Common myeloid progenitor, CD34-positive (primary cell): ENCODE results near the gene ZNF573.

Experiments used
- CTCF ChIA-PET: fragments of 350-600 bp; sonication (Branson Sonifier 250); formaldehyde crosslinking; loops from one replicate; lab custom pipeline; 2021; ENCODE audit warnings: antibody characterized with exemption; lab: Charles Lee
- POLR2A ChIA-PET: fragments of 350-600 bp; sonication (Branson Sonifier 250); formaldehyde crosslinking; loops from one replicate; lab custom pipeline; 2021; ENCODE audit warnings: antibody characterized with exemption; lab: Charles Lee
- DNase-seq, 3 donors: peaks; one replicate each; pipeline versions ENCODE4 v3.0.0 to v3.0.0-alpha.2; 2013
- H3K27ac ChIP-seq, 2 experiments: 1 replicate in 1 of 2; 2 replicates in 1 of 2; pipeline ENCODE4 v1.7.0; 2013; ENCODE audit warnings: inconsistent platforms in 2 of 2, low read length in 2 of 2, mild to moderate bottlenecking in 2 of 2, low read depth in 1 of 2, moderate library complexity in 1 of 2; ENCODE audit not compliant: severe bottlenecking in 2 of 2, insufficient read depth in 1 of 2, poor library complexity in 1 of 2
- H3K27me3 ChIP-seq, 5 experiments: replicated peaks in 2 of 5; 1 replicate in 3 of 5; 2 replicates in 2 of 5; pipeline versions ENCODE4 v1.6.1 to v1.7.0; 2013; ENCODE audit warnings: low read length in 4 of 5, mild to moderate bottlenecking in 2 of 5, moderate library complexity in 2 of 5, inconsistent platforms in 1 of 5; ENCODE audit not compliant: insufficient read depth in 5 of 5, control insufficient read depth in 4 of 5
- H3K36me3 ChIP-seq, 4 experiments: 1 replicate in 2 of 4; 2 replicates in 2 of 4; pipeline versions ENCODE4 v1.6.1 to v1.7.0; 2013; ENCODE audit warnings: low read length in 3 of 4, control low read depth in 1 of 4, mild to moderate bottlenecking in 1 of 4; ENCODE audit not compliant: control insufficient read depth in 4 of 4, insufficient read depth in 4 of 4
- H3K4me1 ChIP-seq, 4 experiments: 1 replicate in 3 of 4; 2 replicates in 1 of 4; pipeline versions ENCODE4 v1.6.1 to v1.7.1; 2013; ENCODE audit warnings: low read length in 3 of 4, mild to moderate bottlenecking in 3 of 4, control low read depth in 1 of 4, inconsistent platforms in 1 of 4, moderate library complexity in 1 of 4; ENCODE audit not compliant: control insufficient read depth in 4 of 4, insufficient read depth in 4 of 4; ENCODE audit errors: control extremely low read depth in 1 of 4
- H3K4me3 ChIP-seq, 7 experiments: 1 replicate in 4 of 7; 2 replicates in 3 of 7; pipeline versions ENCODE4 v1.5.1 to v1.7.0; 2013; ENCODE audit warnings: mild to moderate bottlenecking in 7 of 7, low read length in 6 of 7, moderate library complexity in 6 of 7, inconsistent platforms in 2 of 7, low read depth in 2 of 7, control low read depth in 1 of 7; ENCODE audit not compliant: insufficient read depth in 4 of 7, control insufficient read depth in 1 of 7; ENCODE audit errors: extremely low read depth in 1 of 7
- H3K9me3 ChIP-seq, 5 experiments: 1 replicate in 4 of 5; 2 replicates in 1 of 5; pipeline versions ENCODE4 v1.6.1 to v1.7.1; 2013; ENCODE audit warnings: low read length in 4 of 5, mild to moderate bottlenecking in 2 of 5, inconsistent platforms in 1 of 5, low read depth in 1 of 5, moderate library complexity in 1 of 5; ENCODE audit not compliant: control insufficient read depth in 4 of 5, insufficient read depth in 2 of 5; ENCODE audit errors: control extremely low read depth in 1 of 5
- WGBS: methylation state at CpG from one replicate; pipeline ENCODE4 v1.1.5; 2013; ENCODE audit not compliant: insufficient coverage; 5-methylcytosine and 5-hydroxymethylcytosine counted together

ZNF573 gene

DNA sequence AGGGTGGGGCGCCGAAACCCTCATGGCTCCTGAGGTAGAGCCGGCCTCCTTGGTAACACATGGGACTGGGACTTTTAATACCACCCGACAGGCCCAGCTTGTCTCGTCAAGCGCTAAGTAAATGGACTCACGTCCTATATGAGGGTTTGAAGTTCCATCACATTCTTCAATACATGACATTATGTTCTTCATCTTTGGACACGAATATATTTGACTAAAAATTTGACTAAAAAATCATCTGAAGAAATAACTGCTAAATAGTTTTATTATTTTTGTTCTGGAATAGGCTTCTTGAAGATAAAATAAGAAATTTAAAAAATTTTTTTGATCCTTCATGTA is 59.5 kb downstream of the ZNF573 start:
- peaks cover 6 to 15% (median 10%) of the 10 kb centered on the region in 4 experiments for H3K4me1 ChIP-seq
- H3K27me3 ChIP-seq: no peaks in the 10 kb centered on the region

DNA sequence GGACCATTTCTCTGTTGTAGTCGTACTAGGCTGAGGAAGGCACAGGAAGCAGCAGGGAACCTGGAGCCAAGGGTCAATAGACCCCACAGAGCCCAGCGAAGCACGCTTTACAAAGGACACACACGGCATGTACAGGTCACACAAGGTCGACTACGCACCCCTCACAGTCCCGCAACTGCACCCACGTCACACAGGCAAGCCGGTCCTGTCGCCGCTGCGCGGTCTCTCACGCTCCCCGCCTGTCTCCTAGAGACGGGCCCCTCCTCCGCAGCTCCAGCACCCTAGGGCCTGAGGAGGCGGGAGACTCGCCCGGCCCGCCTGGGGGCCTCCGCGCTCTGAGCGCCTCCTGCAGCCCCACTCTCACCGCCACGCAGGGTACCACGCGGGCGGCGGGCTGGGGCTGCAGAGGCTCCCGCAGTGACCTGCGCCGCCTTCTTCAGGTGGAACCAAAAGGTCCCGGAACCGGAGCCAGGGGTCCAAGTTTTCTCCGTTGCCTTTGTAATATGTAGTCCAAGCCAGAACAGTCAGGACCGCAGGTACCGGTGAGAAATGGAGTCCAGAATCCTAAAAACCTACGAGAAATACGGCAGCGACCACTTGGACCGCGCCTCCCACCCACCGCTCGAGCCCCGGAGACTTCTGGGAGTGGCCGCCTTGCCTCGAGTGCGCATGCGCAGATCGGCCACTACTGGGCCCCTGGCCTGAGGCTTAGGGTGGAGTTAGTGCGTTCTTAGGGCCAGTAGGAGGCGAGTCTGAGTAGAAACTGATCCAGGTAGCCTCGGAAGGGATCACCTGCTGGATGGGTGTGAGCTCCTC is 60.1 kb downstream of the ZNF573 start, which contains the start of gene ZNF607:
TSS of gene ZNF607 (minus strand) at position 651 of the 816 bp plus-strand sequence. CDS start 8,143 bp downstream, outside the sequence.
- Histone ChIP-seq H3K4me3 (peak within 1 kb of the TSS; percentile 64 to 93 (median 86)), H3K27ac (peak within 1 kb of the TSS; percentile 80 to 81), H3K9me3 (peaks cover 0 to 12% (median 2%) of the 10 kb centered on the region in 5 experiments), H3K36me3 (peaks cover 4 to 19% (median 6%) of the 10 kb centered on the region in 4 experiments), H3K27me3 (no peaks in the 10 kb centered on the region), H3K4me1 (peaks cover 6 to 15% (median 10%) of the 10 kb centered on the region in 4 experiments)
- under 1% methylated on average over 42 of the region's 54 CpGs for WGBS
- POLR2A ChIA-PET: no interaction called here
- CTCF ChIA-PET: no interaction called here
- DNase-seq: peak; percentile 94 to 96 (median 95)

More for the DNA sequence above, 59.5 kb downstream of the ZNF573 start:
- Histone ChIP-seq H3K9me3 (peaks cover 0 to 10% (median 2%) of the 10 kb centered on the region in 5 experiments), H3K36me3 (peaks cover 0 to 13% (median 4%) of the 10 kb centered on the region in 4 experiments), H3K27ac (peak overlapping the region in 1 of 2 experiments; percentile 81), H3K4me3 (peak overlapping the region; percentile 64 to 93 (median 86))
- 0% methylated on average over 3 of the region's 8 CpGs for WGBS
- ChIA-PET CTCF (no interaction called here), POLR2A (no interaction called here)
- DNase-seq: no peak

DNA sequence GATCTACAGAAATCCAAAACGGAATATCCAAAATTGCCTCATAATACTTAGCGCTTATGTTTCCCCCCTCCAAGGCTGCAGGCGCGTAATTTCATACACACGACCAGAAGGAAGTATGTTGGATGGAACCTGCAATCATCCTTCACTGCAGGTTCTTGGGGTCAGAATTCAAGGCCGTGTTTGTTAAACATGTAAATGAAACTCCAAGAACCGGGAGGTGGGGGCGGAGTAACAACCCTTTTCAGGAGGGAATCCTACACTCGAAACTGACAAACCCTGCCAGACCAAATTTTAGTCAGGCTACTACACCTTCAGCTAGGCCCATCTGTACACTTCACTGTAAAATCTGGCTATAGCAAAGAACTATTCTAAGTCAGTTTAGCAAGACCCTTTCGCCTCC is 61.1 kb downstream of the ZNF573 start:
- 92% methylated on average over 8 of the region's 10 CpGs for WGBS
- CTCF ChIA-PET: no interaction called here
- H3K27ac ChIP-seq: peak overlapping the region; percentile 80 to 81
- peaks cover 6 to 15% (median 10%) of the 10 kb centered on the region in 4 experiments for H3K4me1 ChIP-seq
- no peaks in the 10 kb centered on the region for H3K27me3 ChIP-seq
- DNase-seq: no peak
- peak overlapping the region in 6 of 7 experiments; percentile 75 to 93 (median 86) for H3K4me3 ChIP-seq
- POLR2A ChIA-PET: no interaction called here
- peaks cover 4 to 21% (median 8%) of the 10 kb centered on the region in 4 experiments for H3K36me3 ChIP-seq
- peaks cover 0 to 20% (median 3%) of the 10 kb centered on the region in 5 experiments for H3K9me3 ChIP-seq

DNA sequence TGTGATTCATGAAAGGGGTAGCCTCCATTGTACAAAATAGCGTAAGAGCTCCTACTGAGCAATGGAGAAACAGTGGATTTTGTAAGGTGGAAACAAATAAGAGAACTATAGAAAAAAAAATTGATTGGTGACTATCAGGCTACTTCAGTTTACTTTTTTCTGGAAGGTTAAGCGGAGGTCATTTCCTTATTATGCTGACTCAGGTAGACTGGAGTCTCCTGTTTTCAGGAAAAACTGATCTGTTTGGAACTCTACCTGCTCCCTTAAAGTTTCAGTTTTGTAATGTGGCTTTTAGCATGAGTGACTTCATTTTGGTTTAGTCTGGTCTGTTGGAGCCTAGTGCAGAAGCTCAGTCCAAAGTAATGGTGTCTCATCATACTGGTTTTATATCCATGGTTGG is 63.2 kb downstream of the ZNF573 start:
- DNase-seq: no peak
- Histone ChIP-seq H3K27me3 (no peaks in the 10 kb centered on the region), H3K36me3 (peaks cover 7 to 37% (median 18%) of the 10 kb centered on the region in 4 experiments), H3K4me1 (peaks cover 6 to 15% (median 10%) of the 10 kb centered on the region in 4 experiments), H3K27ac (no peak overlapping the region), H3K4me3 (no peak overlapping the region), H3K9me3 (peaks cover 5 to 36% (median 6%) of the 10 kb centered on the region in 5 experiments)
- ChIA-PET POLR2A (no interaction called here), CTCF (no interaction called here)
- 100% methylated on average over 2 of the region's 2 CpGs for WGBS

- POLR2A ChIA-PET: no interaction called here
These were observed 73.3 kb downstream of the ZNF573 start for GRCh38 chr19:37706052-37706605.

GRCh38 chr19:37699057-37699456 is 80.3 kb downstream of the ZNF573 start:
- no peaks in the 10 kb centered on the region for H3K4me1 ChIP-seq
- peaks cover 6 to 69% (median 39%) of the 10 kb centered on the region in 4 experiments for H3K36me3 ChIP-seq
- H3K27ac ChIP-seq: no peak overlapping the region
- H3K4me3 ChIP-seq: no peak overlapping the region
- peaks cover 15 to 52% (median 32%) of the 10 kb centered on the region in 5 experiments for H3K9me3 ChIP-seq
- 100% methylated on average over 3 of the region's 5 CpGs for WGBS
- ChIA-PET POLR2A (no interaction called here), CTCF (no interaction called here)
- H3K27me3 ChIP-seq: no peaks in the 10 kb centered on the region
- no peak for DNase-seq

More at GRCh38 chr19:37706052-37706605, 73.3 kb downstream of the ZNF573 start:
- Histone ChIP-seq H3K4me1 (no peaks in the 10 kb centered on the region), H3K27me3 (no peaks in the 10 kb centered on the region), H3K4me3 (no peak overlapping the region), H3K27ac (no peak overlapping the region), H3K9me3 (peaks cover 9 to 63% (median 33%) of the 10 kb centered on the region in 5 experiments), H3K36me3 (peaks cover 20 to 87% (median 33%) of the 10 kb centered on the region in 4 experiments)
- 100% methylated on average over 4 of the region's 7 CpGs for WGBS
- CTCF ChIA-PET: interaction anchor here (0.7 kb wide), 1 partner anchor 777 kb away, joined by 3 read pairs; no protein-coding TSS in a partner anchor
- DNase-seq: no peak
